ENCODE results near the gene BBLN. TPM values are rescaled to one million over a fixed set of nuclear protein-coding genes. Genes with fewer than 3 reads are reported as not detected.

The BBLN gene
- total RNA-seq, 1 donor from 2014 or later = 47.3 TPM

GRCh38 chr9:128151309-128152132, 8.5 kb upstream of the BBLN start:
- no peak for FAIRE-seq
- Histone ChIP-seq H3K27me3 (ENCODE audit: insufficient read depth, low read length) (no peaks in the 10 kb centered on the region), H3K36me3 (ENCODE audit: insufficient read depth, low read length) (no peaks in the 10 kb centered on the region), H3K27ac (ENCODE audit: low read depth, low read length) (no peak overlapping the region), H2AFZ (ENCODE audit: low read depth, low read length) (no peak overlapping the region), H3K4me3 (ENCODE audit: insufficient read depth, low read depth, low read length) (no peak overlapping the region), H3K4me1 (ENCODE audit: insufficient read depth, low read length) (no peaks in the 10 kb centered on the region), H3K4me2 (ENCODE audit: low read length) (no peak overlapping the region), H3K9ac (ENCODE audit: low read length) (no peak overlapping the region), H3K9me3 (ENCODE audit: insufficient read depth, low read depth, low read length) (no peaks in the 10 kb centered on the region), H3K79me2 (ENCODE audit: insufficient read depth, low read length) (no peaks in the 10 kb centered on the region), H4K20me1 (ENCODE audit: insufficient read depth, low read length) (no peaks in the 10 kb centered on the region)
- no peak overlapping the region for H3K27ac Mint-ChIP-seq (ENCODE audit: unreplicated experiment)
- DNase-seq (ENCODE audit: low read depth) = no peak
- H3K4me1 Mint-ChIP-seq (ENCODE audit: low read depth, unreplicated experiment) = peaks cover 6% of the 10 kb centered on the region
- no peak for TF ChIP-seq CTCF (IDR thresholded peaks at IDR 0.05; ENCODE audit: insufficient read depth, low read depth, low read length)
- no peak for TF ChIP-seq EZH2 (IDR thresholded peaks at IDR 0.05; ENCODE audit: insufficient read depth, low read length)
- no peaks in the 10 kb centered on the region for H3K9me3 Mint-ChIP-seq (ENCODE audit: unreplicated experiment)
- peaks cover 38% of the 10 kb centered on the region for H3K27me3 Mint-ChIP-seq (ENCODE audit: low read depth, unreplicated experiment)
- peak overlapping the region; percentile 40 for H3K4me3 Mint-ChIP-seq (ENCODE audit: unreplicated experiment)
- H3K36me3 Mint-ChIP-seq (ENCODE audit: low read depth, unreplicated experiment) = no peaks in the 10 kb centered on the region

GRCh38 chr9:128152133-128153059, 7.7 kb upstream of the BBLN start:
- no peak for DNase-seq (ENCODE audit: low read depth)
- H4K20me1 ChIP-seq (ENCODE audit: insufficient read depth, low read length) = no peaks in the 10 kb centered on the region
- FAIRE-seq = no peak

More at GRCh38 chr9:128152133-128153059, 7.7 kb upstream of the BBLN start:
- no peak overlapping the region for H3K4me2 ChIP-seq (ENCODE audit: low read length)
- no peak for TF ChIP-seq CTCF (IDR thresholded peaks at IDR 0.05; ENCODE audit: insufficient read depth, low read depth, low read length)
- TF ChIP-seq EZH2 (IDR thresholded peaks at IDR 0.05; ENCODE audit: insufficient read depth, low read length) = no peak
- H3K27me3 ChIP-seq (ENCODE audit: insufficient read depth, low read length) = no peaks in the 10 kb centered on the region
- no peaks in the 10 kb centered on the region for H3K79me2 ChIP-seq (ENCODE audit: insufficient read depth, low read length)
- H3K9ac ChIP-seq (ENCODE audit: low read length) = no peak overlapping the region
- no peak overlapping the region for H2AFZ ChIP-seq (ENCODE audit: low read depth, low read length)
- Mint-ChIP-seq H3K27me3 (ENCODE audit: low read depth, unreplicated experiment) (peaks cover 37% of the 10 kb centered on the region), H3K9me3 (ENCODE audit: unreplicated experiment) (no peaks in the 10 kb centered on the region), H3K4me3 (ENCODE audit: unreplicated experiment) (no peak overlapping the region), H3K27ac (ENCODE audit: unreplicated experiment) (no peak overlapping the region), H3K4me1 (ENCODE audit: low read depth, unreplicated experiment) (peaks cover 6% of the 10 kb centered on the region), H3K36me3 (ENCODE audit: low read depth, unreplicated experiment) (no peaks in the 10 kb centered on the region)
- H3K9me3 ChIP-seq (ENCODE audit: insufficient read depth, low read depth, low read length) = no peaks in the 10 kb centered on the region
- no peak overlapping the region for H3K27ac ChIP-seq (ENCODE audit: low read depth, low read length)
- H3K36me3 ChIP-seq (ENCODE audit: insufficient read depth, low read length) = no peaks in the 10 kb centered on the region
- H3K4me3 ChIP-seq (ENCODE audit: insufficient read depth, low read depth, low read length) = no peak overlapping the region
- no peaks in the 10 kb centered on the region for H3K4me1 ChIP-seq (ENCODE audit: insufficient read depth, low read length)

Measured in astrocyte (in vitro differentiated cells and primary cell).